ENCODE results near the gene BRD4. TPM values are rescaled to one million over a fixed set of nuclear protein-coding genes. Genes with fewer than 3 reads are reported as not detected.
A peak's percentile ranks its signal among the peaks of the same experiment; 100 is the strongest.

Gene BRD4
- total RNA-seq, 4 donors from 2014 or later: 64.8 to 83.2 (median 73.9) TPM

- Histone ChIP-seq H3K27me3 (no peaks in the 10 kb centered on the region), H3K9me3 (no peaks in the 10 kb centered on the region), H3K27ac (peak overlapping the region; percentile 24 to 66 (median 26)), H3K36me3 (no peaks in the 10 kb centered on the region), H3K4me3 (no peak overlapping the region), H3K4me1 (peaks cover 94 to 96% of the 10 kb centered on the region in 2 donors)
- no peak for TF ChIP-seq POLR2A (IDR thresholded peaks at IDR 0.05)
- no peak for TF ChIP-seq CTCF (IDR thresholded peaks at IDR 0.05 in 4 of 5, conservative IDR thresholded peaks at IDR 0.05 in 1 of 5)
- DNase-seq: no peak
- intact Hi-C loops (cut with DNase I; ENCODE audit: low total_unique reads): no loop called here
- no peak for ATAC-seq
- in situ Hi-C loops (cut with MboI; ENCODE audit: low sequenced_read_pairs in 4 of 4): no loop called here
These were observed 33.3 kb downstream of the BRD4 start for GRCh38 chr19:15298847-15299567.

GRCh38 chr19:15297416-15298224 is 34.7 kb downstream of the BRD4 start:
- DNase-seq: no peak
- no peak for TF ChIP-seq POLR2A (IDR thresholded peaks at IDR 0.05)
- no peak for TF ChIP-seq CTCF (IDR thresholded peaks at IDR 0.05 in 4 of 5, conservative IDR thresholded peaks at IDR 0.05 in 1 of 5)
- peak overlapping the region; percentile 53 to 76 (median 63) for H3K27ac ChIP-seq
- peak overlapping the region in 1 of 4 donors; percentile 3 for H3K4me3 ChIP-seq
- intact Hi-C loops (cut with DNase I; ENCODE audit: low total_unique reads): no loop called here
- ATAC-seq: peak; percentile 21 to 39
- no peaks in the 10 kb centered on the region for H3K36me3 ChIP-seq
- peaks cover 95 to 96% of the 10 kb centered on the region in 2 donors for H3K4me1 ChIP-seq
- no peaks in the 10 kb centered on the region for H3K27me3 ChIP-seq
- H3K9me3 ChIP-seq: no peaks in the 10 kb centered on the region
- in situ Hi-C loops (cut with MboI; ENCODE audit: low sequenced_read_pairs in 4 of 4): no loop called here

- intact Hi-C loops (cut with DNase I; ENCODE audit: low total_unique reads): no loop called here
- Histone ChIP-seq H3K27ac (peak overlapping the region; percentile 53 to 76 (median 63)), H3K9me3 (no peaks in the 10 kb centered on the region), H3K36me3 (no peaks in the 10 kb centered on the region), H3K27me3 (no peaks in the 10 kb centered on the region), H3K4me3 (no peak overlapping the region), H3K4me1 (peaks cover 95 to 97% of the 10 kb centered on the region in 2 donors)
- ATAC-seq (peak in 1 of 2 donors; percentile 12), DNase-seq (no peak)
- TF ChIP-seq CTCF (IDR thresholded peaks at IDR 0.05 in 4 of 5, conservative IDR thresholded peaks at IDR 0.05 in 1 of 5) (no peak), POLR2A (IDR thresholded peaks at IDR 0.05) (no peak)
- in situ Hi-C loops (cut with MboI; ENCODE audit: low sequenced_read_pairs in 4 of 4): no loop called here
These were observed 35.4 kb downstream of the BRD4 start for GRCh38 chr19:15296841-15297415.

GRCh38 chr19:15296353-15296752 is 36.0 kb downstream of the BRD4 start:
- in situ Hi-C loops (cut with MboI; ENCODE audit: low sequenced_read_pairs in 4 of 4) (no loop called here), intact Hi-C loops (cut with DNase I; ENCODE audit: low total_unique reads) (no loop called here)
- DNase-seq (no peak), ATAC-seq (no peak)
- Histone ChIP-seq H3K4me1 (peaks cover 96 to 97% of the 10 kb centered on the region in 2 donors), H3K36me3 (no peaks in the 10 kb centered on the region), H3K27me3 (no peaks in the 10 kb centered on the region), H3K27ac (peak overlapping the region; percentile 53 to 76 (median 63)), H3K4me3 (no peak overlapping the region), H3K9me3 (no peaks in the 10 kb centered on the region)
- TF ChIP-seq POLR2A (IDR thresholded peaks at IDR 0.05) (no peak), CTCF (IDR thresholded peaks at IDR 0.05 in 4 of 5, conservative IDR thresholded peaks at IDR 0.05 in 1 of 5) (no peak)

All from gastrocnemius medialis (tissue), 4 donors.